HuH-7.5 (cell line): Measurements from ENCODE around the gene TBC1D23.
"Not testable (repeated sequence)": the region's sequence is repeated elsewhere in the genome, so short reads cannot be mapped to it uniquely, and the experiment has no call there.

Source experiments
- DNase-seq: peaks from one replicate; pipeline ENCODE4 v3.0.0; 2011; ENCODE audit warnings: low spot score

The TBC1D23 gene

GRCh38 chr3:100260685-100261484 is at the start of gene TBC1D23:
TSS of gene TBC1D23 (plus strand) at chr3:100260992. CDS start at chr3:100261019, 27 bp downstream.
- peak; percentile 81 for DNase-seq

DNA sequence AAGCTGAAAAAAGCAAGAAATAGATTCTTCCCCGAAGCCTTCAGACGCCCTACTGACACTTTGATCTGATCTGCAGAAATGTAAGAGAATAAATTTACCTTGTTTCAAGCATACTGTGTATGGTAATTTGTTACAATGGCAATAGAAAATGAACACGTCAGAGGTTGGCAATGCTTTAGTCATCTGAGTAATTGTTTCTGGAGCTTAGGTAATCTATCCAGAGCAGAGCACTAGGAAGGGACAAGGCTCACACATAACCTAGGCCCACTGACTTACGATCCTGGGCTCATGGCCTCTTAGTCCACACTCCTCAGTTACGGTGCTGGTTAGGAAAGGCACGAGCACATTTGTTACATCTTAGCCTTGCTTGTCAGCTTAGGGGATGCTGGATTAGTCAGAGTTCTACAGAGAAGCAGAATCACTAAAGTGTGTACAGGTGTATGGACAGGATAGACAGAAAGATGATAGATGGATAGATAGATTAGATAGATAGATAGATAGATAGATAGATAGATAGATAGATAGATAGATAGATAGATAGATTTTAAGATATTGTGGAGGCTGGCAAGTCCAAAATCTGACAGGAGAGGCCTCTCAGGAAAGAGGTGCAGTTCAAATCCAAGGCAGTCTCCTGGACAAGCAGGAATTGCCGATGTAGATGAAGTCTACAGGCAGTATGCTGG is 46.8 kb upstream of the TBC1D23 start:
- no peak for DNase-seq

DNA sequence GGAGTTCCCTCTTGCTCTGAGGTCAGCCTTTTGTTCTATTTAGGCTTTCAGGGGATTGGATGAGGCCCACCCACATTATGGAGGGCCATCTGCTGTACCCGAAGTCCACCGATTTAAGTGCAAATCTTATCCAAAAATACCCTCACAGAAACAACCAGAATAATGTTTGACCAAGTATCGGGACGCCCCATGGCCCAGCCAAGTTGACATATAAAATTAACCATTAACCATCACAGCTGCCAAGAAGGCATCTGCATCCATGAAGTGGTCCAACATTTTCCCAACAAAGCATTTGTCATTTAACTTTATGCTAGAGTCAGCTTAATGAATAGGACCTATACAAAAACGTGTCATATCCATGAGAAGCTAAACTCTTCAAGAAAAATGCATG is 46.2 kb upstream of the TBC1D23 start:
- no peak for DNase-seq

- no peak for DNase-seq
Observed at GRCh38 chr3:100216713-100217112, 44.1 kb upstream of the TBC1D23 start.

DNA sequence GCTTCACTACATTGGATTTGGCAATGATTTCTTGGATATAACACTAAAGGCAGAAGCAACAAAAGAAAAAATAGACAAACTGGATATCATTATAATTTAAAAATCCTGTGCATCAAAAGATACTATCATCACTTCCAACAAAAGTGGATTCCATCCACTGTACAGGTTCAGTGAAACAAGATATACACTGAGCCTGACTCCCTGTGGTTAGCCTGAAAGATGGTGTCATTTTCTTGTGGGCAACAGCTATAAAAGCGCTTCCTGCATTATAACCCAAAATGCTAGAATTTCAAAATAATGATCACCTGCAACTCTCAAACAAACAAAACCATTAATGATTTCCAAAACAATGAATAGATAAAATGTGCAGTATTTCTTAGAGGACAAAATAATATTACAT is 39.6 kb upstream of the TBC1D23 start:
- no peak for DNase-seq

DNA sequence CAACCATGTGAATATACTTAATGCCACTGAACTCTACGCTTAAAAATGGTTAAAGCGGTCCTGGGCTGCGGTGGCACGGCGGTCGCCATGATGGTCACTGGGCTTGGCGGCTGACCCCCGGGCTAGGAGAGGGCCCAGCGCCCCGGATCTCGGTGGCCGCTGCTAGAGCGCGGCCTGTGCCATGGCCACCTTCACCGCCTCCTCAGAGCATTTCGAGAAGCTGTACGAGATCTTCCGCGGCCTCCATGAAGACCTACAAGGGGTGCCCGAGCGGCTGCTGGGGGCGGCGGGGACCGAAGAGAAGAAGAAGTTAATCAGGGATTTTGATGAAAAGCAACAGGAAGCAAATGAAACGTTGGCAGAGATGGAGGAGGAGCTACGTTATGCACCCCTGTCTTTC is 35.6 kb upstream of the TBC1D23 start:
- DNase-seq = no peak

GRCh38 chr3:100225883-100226282 is 34.9 kb upstream of the TBC1D23 start:
- DNase-seq = no peak

- DNase-seq = no peak
Observed at GRCh38 chr3:100226712-100227429, 33.9 kb upstream of the TBC1D23 start.

- no peak for DNase-seq
Observed at GRCh38 chr3:100227511-100227921, 33.3 kb upstream of the TBC1D23 start.

DNA sequence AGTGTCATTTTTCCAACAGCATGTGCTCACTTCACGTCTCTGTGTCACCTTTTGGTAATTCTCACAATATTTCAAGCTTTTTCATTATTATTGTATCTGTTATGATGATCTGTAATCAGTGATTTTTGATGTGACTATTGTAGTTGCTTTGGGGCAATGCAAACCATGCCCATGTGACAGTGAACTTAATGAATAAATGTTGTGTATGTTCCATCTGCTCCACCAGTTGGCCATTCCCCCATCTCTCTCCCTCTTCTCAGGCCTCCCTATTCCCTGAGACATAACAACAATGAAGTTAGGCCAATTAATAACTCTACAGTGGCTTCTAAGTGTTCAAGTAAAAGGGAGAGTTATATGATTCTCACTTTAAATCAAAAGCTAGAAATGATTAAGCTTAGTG is 32.5 kb upstream of the TBC1D23 start:
- DNase-seq = no peak

DNA sequence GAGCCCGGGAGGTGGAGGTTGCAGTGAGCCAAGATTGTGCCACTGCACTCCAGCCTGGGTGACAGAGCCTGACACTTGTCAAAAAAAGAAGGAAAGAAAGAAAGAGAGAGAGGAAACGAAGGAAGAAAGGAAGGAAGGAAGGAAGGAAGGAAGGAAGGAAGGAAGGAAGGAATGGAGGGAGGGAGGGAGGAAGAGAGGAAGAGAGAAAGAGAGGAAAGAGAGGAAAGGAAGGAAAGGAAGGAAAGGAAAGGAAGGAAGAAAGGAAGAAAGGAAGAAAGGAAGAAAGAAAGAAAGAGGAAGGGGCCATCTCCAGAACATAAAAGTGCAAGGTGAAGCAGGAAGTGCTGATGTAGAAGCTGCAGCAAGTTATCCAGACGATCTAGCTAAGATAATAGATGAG is 31.6 kb upstream of the TBC1D23 start:
- DNase-seq = not testable (repeated sequence)

DNA sequence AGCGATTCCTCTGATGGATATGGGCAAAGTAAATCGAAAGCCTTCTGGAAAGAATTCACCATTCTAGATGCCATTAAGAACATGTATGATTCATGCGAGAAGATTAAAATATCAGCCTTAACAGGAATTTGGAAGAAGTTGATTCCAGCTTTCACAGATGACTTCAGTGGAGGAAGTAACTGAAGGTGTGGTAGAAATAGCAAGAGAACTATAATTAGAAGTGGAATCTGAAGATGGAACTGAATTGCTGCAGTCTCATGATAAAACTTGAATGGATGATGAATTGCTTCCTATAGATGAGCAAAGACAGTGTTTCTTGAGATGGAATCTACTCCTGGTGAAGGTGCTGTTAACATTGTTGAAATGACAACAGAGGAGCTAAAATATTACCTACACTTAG is 30.1 kb upstream of the TBC1D23 start:
- no peak for DNase-seq

GRCh38 chr3:100231668-100232067 is 29.1 kb upstream of the TBC1D23 start:
- no peak for DNase-seq

DNA sequence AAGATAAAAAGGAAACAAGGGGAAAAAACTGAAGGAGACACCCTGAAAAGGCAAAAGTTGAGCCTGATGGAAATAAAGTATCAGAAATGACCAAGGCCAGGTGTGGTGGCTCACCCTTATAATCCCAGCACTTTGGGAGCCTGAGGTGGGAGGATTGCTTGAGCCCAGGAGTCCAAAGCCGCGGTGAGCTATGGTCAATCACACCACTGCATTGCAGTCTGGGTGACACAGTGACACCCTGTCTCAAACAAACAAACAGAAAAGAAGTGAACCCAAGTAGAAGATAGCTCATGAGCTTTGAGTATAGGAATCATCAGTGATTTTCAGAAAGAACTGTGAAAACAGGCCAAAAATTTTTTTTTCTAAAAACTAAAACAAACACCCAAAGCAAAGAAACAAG is 26.4 kb upstream of the TBC1D23 start:
- DNase-seq = no peak

DNA sequence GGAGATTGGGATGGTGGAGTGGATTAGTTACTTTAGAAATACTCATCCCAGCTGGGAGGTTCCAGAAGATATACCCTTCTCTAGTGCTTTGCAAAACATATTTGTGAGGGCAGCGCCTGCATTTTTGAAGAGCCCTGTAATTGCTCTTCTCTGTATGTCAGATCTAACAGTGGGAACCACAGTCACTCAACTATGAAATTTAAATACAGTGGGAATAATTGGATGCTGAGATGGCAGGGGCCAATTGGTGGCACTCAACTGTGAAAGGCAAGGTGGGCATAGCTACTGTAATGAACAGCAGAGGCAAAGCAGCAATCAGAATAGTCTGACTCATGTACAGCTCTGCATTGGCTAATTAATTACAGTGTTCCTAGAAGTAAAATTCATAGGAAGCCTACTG is 22.2 kb upstream of the TBC1D23 start:
- DNase-seq = no peak

- DNase-seq = not testable (repeated sequence)
Observed at GRCh38 chr3:100242471-100242870, 18.3 kb upstream of the TBC1D23 start.

DNA sequence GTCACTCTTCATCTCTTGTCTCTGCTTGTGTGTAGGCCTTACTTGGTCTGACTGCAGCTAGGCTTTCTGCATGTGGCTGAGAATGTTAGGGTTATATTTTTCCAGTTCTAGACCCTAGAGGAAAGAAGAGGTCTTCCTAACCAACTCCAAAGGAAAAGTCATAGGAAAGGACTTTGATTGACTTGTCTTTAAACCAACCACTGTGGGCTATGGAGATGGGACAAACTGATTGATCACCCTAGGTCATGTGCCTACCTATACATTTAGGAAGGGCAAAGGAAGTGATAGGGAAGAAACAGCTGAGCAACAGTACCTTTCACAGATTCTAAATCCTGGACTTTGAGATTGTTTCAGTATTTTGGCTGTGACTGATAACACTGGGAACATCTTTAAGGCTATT is 16.5 kb upstream of the TBC1D23 start:
- DNase-seq = no peak

- no peak for DNase-seq
Observed at GRCh38 chr3:100245136-100245535, 15.7 kb upstream of the TBC1D23 start.

GRCh38 chr3:100245927-100246326 is 14.9 kb upstream of the TBC1D23 start:
- no peak for DNase-seq

DNA sequence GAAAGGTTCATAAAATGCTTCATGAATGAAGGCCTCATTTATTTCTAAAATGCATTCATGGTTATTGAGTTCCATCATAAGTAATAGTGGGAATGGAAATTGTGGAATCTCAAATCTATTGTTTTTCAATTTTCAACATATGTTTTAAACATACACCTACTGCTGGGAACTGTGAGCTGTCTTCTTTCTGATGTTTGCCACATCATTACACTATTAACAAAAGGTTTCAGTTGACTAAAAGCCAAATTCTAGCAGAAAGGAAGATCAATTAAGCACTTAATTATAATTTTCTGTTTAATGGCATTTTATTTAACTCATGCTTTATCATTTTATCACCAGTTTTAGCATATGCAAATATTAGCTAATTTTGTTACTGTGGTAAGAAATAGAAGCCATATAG is 13.8 kb upstream of the TBC1D23 start:
- no peak for DNase-seq

GRCh38 chr3:100252001-100252400 is 8.8 kb upstream of the TBC1D23 start:
- no peak for DNase-seq

DNA sequence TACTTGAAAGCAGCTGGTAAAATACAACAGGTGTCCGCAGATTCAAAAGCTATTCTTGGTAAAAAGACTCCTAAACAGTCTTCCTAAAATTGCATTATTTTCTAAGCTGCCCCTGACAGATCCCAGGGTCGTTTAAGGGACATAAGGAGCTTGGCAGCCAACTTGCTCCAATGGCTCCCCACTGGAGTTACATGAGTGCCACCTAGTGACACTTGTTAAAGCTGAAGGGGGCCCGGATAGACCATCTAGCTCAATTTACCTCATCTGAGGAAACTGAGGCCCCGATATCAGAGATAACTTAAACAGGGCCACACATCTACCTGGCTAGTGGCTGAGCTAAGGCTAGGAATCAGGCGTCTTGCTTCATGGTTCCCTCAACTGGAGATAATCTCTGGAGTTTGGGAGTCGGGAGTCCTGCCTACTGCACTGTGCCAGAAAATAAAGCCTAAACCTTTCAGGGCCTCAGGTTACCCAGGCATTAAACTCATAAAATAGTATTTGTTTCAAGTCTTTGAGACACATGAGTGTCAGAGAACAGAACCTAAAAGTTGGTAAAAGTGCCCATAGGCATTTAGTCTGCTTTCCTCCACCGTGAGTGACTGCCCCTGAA is 6.5 kb upstream of the TBC1D23 start:
- DNase-seq = peak; percentile 50

- no peak for DNase-seq
Observed at GRCh38 chr3:100256731-100257151, 4.1 kb upstream of the TBC1D23 start.
